ENCODE data around the gene RBM28.

RBM28 gene

GRCh38 chr7:128304212-128304611, 39.5 kb downstream of the RBM28 start:
- Histone ChIP-seq H2AK5ac (ENCODE audit: low read depth, low read length) (no peak overlapping the region), H4K8ac (ENCODE audit: low read depth, low read length) (no peak overlapping the region), H2BK12ac (ENCODE audit: low read length) (no peak overlapping the region), H3K9ac (ENCODE audit: low read depth, low read length, poor library complexity) (no peak overlapping the region), H2AFZ (ENCODE audit: low read length) (no peak overlapping the region), H3K23ac (ENCODE audit: low read depth, low read length, poor library complexity) (no peak overlapping the region), H2BK120ac (ENCODE audit: low read depth, low read length) (no peak overlapping the region), H2BK15ac (ENCODE audit: low read length) (no peak overlapping the region), H3K18ac (ENCODE audit: low read length) (no peak overlapping the region), H3K14ac (ENCODE audit: low read length) (no peak overlapping the region), H2BK5ac (ENCODE audit: low read length) (no peak overlapping the region), H3K4me1 (ENCODE audit: control insufficient read depth in 2 of 2, insufficient read depth in 1 of 2, low read depth in 1 of 2, low read length in 2 of 2) (peaks cover 0 to under 1% of the 10 kb centered on the region in 2 donors), H3K9me3 (replicated peaks in 1 of 2; ENCODE audit: control insufficient read depth in 2 of 2, insufficient read depth in 1 of 2, low read depth in 1 of 2, low read length in 2 of 2) (no peaks in the 10 kb centered on the region), H3K27me3 (ENCODE audit: control insufficient read depth in 3 of 3, insufficient read depth in 3 of 3, low read depth in 1 of 3, low read length in 3 of 3) (no peaks in the 10 kb centered on the region), H3K4ac (ENCODE audit: low read length) (no peak overlapping the region), H3K79me1 (ENCODE audit: low read depth, low read length) (no peaks in the 10 kb centered on the region), H4K91ac (ENCODE audit: low read depth, low read length, poor library complexity) (no peak overlapping the region), H3K36me3 (replicated peaks in 1 of 2; ENCODE audit: control insufficient read depth in 2 of 2, insufficient read depth in 2 of 2, low read length in 2 of 2) (peaks cover 26 to 66% of the 10 kb centered on the region in 2 donors), H3K27ac (replicated peaks; ENCODE audit: low read length) (no peak overlapping the region), H3K4me3 (ENCODE audit: low read length in 2 of 2) (no peak overlapping the region), H3K4me2 (ENCODE audit: insufficient read depth, low read length, poor library complexity, severe bottlenecking) (no peak overlapping the region)
- DNase-seq (ENCODE audit: low spot score): no peak
- WGBS, 2 donors (ENCODE audit: extremely low coverage in 2 of 2, insufficient read length in 2 of 2, insufficient replicate concordance in 1 of 2): no CpG with 5 or more reads among the region's 1 CpG

GRCh38 chr7:128303643-128304042, 40.1 kb downstream of the RBM28 start:
- Histone ChIP-seq H2AK5ac (ENCODE audit: low read depth, low read length) (no peak overlapping the region), H3K79me1 (ENCODE audit: low read depth, low read length) (no peaks in the 10 kb centered on the region), H2BK15ac (ENCODE audit: low read length) (no peak overlapping the region), H4K91ac (ENCODE audit: low read depth, low read length, poor library complexity) (no peak overlapping the region), H3K23ac (ENCODE audit: low read depth, low read length, poor library complexity) (no peak overlapping the region), H4K8ac (ENCODE audit: low read depth, low read length) (no peak overlapping the region), H2AFZ (ENCODE audit: low read length) (no peak overlapping the region), H3K27ac (replicated peaks; ENCODE audit: low read length) (no peak overlapping the region), H3K36me3 (replicated peaks in 1 of 2; ENCODE audit: control insufficient read depth in 2 of 2, insufficient read depth in 2 of 2, low read length in 2 of 2) (peaks cover 26 to 62% of the 10 kb centered on the region in 2 donors), H3K4me1 (ENCODE audit: control insufficient read depth in 2 of 2, insufficient read depth in 1 of 2, low read depth in 1 of 2, low read length in 2 of 2) (peaks cover 3 to 4% of the 10 kb centered on the region in 2 donors), H2BK5ac (ENCODE audit: low read length) (no peak overlapping the region), H3K27me3 (ENCODE audit: control insufficient read depth in 3 of 3, insufficient read depth in 3 of 3, low read depth in 1 of 3, low read length in 3 of 3) (no peaks in the 10 kb centered on the region), H3K9ac (ENCODE audit: low read depth, low read length, poor library complexity) (no peak overlapping the region), H2BK120ac (ENCODE audit: low read depth, low read length) (no peak overlapping the region), H3K4me2 (ENCODE audit: insufficient read depth, low read length, poor library complexity, severe bottlenecking) (no peak overlapping the region), H3K18ac (ENCODE audit: low read length) (no peak overlapping the region), H3K14ac (ENCODE audit: low read length) (no peak overlapping the region), H2BK12ac (ENCODE audit: low read length) (no peak overlapping the region), H3K4me3 (ENCODE audit: low read length in 2 of 2) (no peak overlapping the region), H3K9me3 (replicated peaks in 1 of 2; ENCODE audit: control insufficient read depth in 2 of 2, insufficient read depth in 1 of 2, low read depth in 1 of 2, low read length in 2 of 2) (no peaks in the 10 kb centered on the region), H3K4ac (ENCODE audit: low read length) (no peak overlapping the region)
- no CpG with 5 or more reads among the region's 5 CpGs for WGBS, 2 donors (ENCODE audit: extremely low coverage in 2 of 2, insufficient read length in 2 of 2, insufficient replicate concordance in 1 of 2)
- no peak for DNase-seq (ENCODE audit: low spot score)

GRCh38 chr7:128303133-128303532, 40.6 kb downstream of the RBM28 start:
- H3K36me3 ChIP-seq (replicated peaks in 1 of 2; ENCODE audit: control insufficient read depth in 2 of 2, insufficient read depth in 2 of 2, low read length in 2 of 2): peaks cover 24 to 57% of the 10 kb centered on the region in 2 donors
- H2BK5ac ChIP-seq (ENCODE audit: low read length): no peak overlapping the region
- WGBS, 2 donors (ENCODE audit: extremely low coverage in 2 of 2, insufficient read length in 2 of 2, insufficient replicate concordance in 1 of 2): no CpG with 5 or more reads among the region's 2 CpGs
- peaks cover 3 to 4% of the 10 kb centered on the region in 2 donors for H3K4me1 ChIP-seq (ENCODE audit: control insufficient read depth in 2 of 2, insufficient read depth in 1 of 2, low read depth in 1 of 2, low read length in 2 of 2)
- no peak overlapping the region for H3K27ac ChIP-seq (replicated peaks; ENCODE audit: low read length)
- H2BK15ac ChIP-seq (ENCODE audit: low read length): no peak overlapping the region
- H4K8ac ChIP-seq (ENCODE audit: low read depth, low read length): no peak overlapping the region
- H3K23ac ChIP-seq (ENCODE audit: low read depth, low read length, poor library complexity): no peak overlapping the region
- H2BK120ac ChIP-seq (ENCODE audit: low read depth, low read length): no peak overlapping the region
- H3K9me3 ChIP-seq (replicated peaks in 1 of 2; ENCODE audit: control insufficient read depth in 2 of 2, insufficient read depth in 1 of 2, low read depth in 1 of 2, low read length in 2 of 2): no peaks in the 10 kb centered on the region
- no peak overlapping the region for H3K14ac ChIP-seq (ENCODE audit: low read length)
- H2BK12ac ChIP-seq (ENCODE audit: low read length): no peak overlapping the region
- no peak overlapping the region for H4K91ac ChIP-seq (ENCODE audit: low read depth, low read length, poor library complexity)
- H3K27me3 ChIP-seq (ENCODE audit: control insufficient read depth in 3 of 3, insufficient read depth in 3 of 3, low read depth in 1 of 3, low read length in 3 of 3): no peaks in the 10 kb centered on the region
- H3K4ac ChIP-seq (ENCODE audit: low read length): no peak overlapping the region
- no peak overlapping the region for H2AK5ac ChIP-seq (ENCODE audit: low read depth, low read length)
- H3K4me2 ChIP-seq (ENCODE audit: insufficient read depth, low read length, poor library complexity, severe bottlenecking): no peak overlapping the region
- H2AFZ ChIP-seq (ENCODE audit: low read length): no peak overlapping the region
- no peak for DNase-seq (ENCODE audit: low spot score)
- H3K18ac ChIP-seq (ENCODE audit: low read length): no peak overlapping the region
- no peaks in the 10 kb centered on the region for H3K79me1 ChIP-seq (ENCODE audit: low read depth, low read length)
- H3K4me3 ChIP-seq (ENCODE audit: low read length in 2 of 2): peak overlapping the region in 1 of 2 donors; percentile 36
- no peak overlapping the region for H3K9ac ChIP-seq (ENCODE audit: low read depth, low read length, poor library complexity)

GRCh38 chr7:128302139-128302538, 41.6 kb downstream of the RBM28 start:
- Histone ChIP-seq H3K23ac (ENCODE audit: low read depth, low read length, poor library complexity) (no peak overlapping the region), H2BK120ac (ENCODE audit: low read depth, low read length) (no peak overlapping the region), H3K4ac (ENCODE audit: low read length) (no peak overlapping the region), H2BK12ac (ENCODE audit: low read length) (no peak overlapping the region), H3K79me1 (ENCODE audit: low read depth, low read length) (no peaks in the 10 kb centered on the region), H2BK15ac (ENCODE audit: low read length) (no peak overlapping the region), H4K91ac (ENCODE audit: low read depth, low read length, poor library complexity) (no peak overlapping the region), H3K27ac (replicated peaks; ENCODE audit: low read length) (no peak overlapping the region), H4K8ac (ENCODE audit: low read depth, low read length) (no peak overlapping the region), H3K4me3 (ENCODE audit: low read length in 2 of 2) (no peak overlapping the region), H3K9ac (ENCODE audit: low read depth, low read length, poor library complexity) (no peak overlapping the region), H2BK5ac (ENCODE audit: low read length) (no peak overlapping the region), H3K4me2 (ENCODE audit: insufficient read depth, low read length, poor library complexity, severe bottlenecking) (no peak overlapping the region), H3K36me3 (replicated peaks in 1 of 2; ENCODE audit: control insufficient read depth in 2 of 2, insufficient read depth in 2 of 2, low read length in 2 of 2) (peaks cover 21 to 47% of the 10 kb centered on the region in 2 donors), H3K14ac (ENCODE audit: low read length) (no peak overlapping the region), H3K9me3 (replicated peaks in 1 of 2; ENCODE audit: control insufficient read depth in 2 of 2, insufficient read depth in 1 of 2, low read depth in 1 of 2, low read length in 2 of 2) (no peaks in the 10 kb centered on the region), H2AFZ (ENCODE audit: low read length) (no peak overlapping the region), H3K4me1 (ENCODE audit: control insufficient read depth in 2 of 2, insufficient read depth in 1 of 2, low read depth in 1 of 2, low read length in 2 of 2) (peaks cover 3 to 4% of the 10 kb centered on the region in 2 donors), H3K18ac (ENCODE audit: low read length) (no peak overlapping the region), H3K27me3 (ENCODE audit: control insufficient read depth in 3 of 3, insufficient read depth in 3 of 3, low read depth in 1 of 3, low read length in 3 of 3) (no peaks in the 10 kb centered on the region), H2AK5ac (ENCODE audit: low read depth, low read length) (no peak overlapping the region)
- DNase-seq (ENCODE audit: low spot score): no peak
- no CpG with 5 or more reads among the region's 10 CpGs for WGBS, 2 donors (ENCODE audit: extremely low coverage in 2 of 2, insufficient read length in 2 of 2, insufficient replicate concordance in 1 of 2)

All from neuronal stem cell (in vitro differentiated cells).